BE2C (cell line): ENCODE results near the gene CDH13.
A peak's percentile ranks its signal among the peaks of the same experiment; 100 is the strongest.

ENCODE experiments used
- DNase-seq: peaks from one replicate; pipeline ENCODE4 v3.0.0-alpha.2; 2020
- H3K27me3 ChIP-seq: fragments of 250-450 bp; sonication (Bioruptor Pico); 2 replicates; pipeline ENCODE4 v1.5.1; 2020; ENCODE audit warnings: mild to moderate bottlenecking
- H3K36me3 ChIP-seq: fragments of 250-450 bp; sonication (Bioruptor Pico); 2 replicates; pipeline ENCODE4 v1.5.1; 2020; ENCODE audit warnings: mild to moderate bottlenecking
- H3K4me1 ChIP-seq: fragments of 250-450 bp; sonication (Bioruptor Pico); 2 replicates; pipeline ENCODE4 v1.5.1; 2020
- H3K4me3 ChIP-seq: 2 replicates; pipeline ENCODE4 v1.5.1; 2011; ENCODE audit warnings: low read depth, low read length
- H3K9me3 ChIP-seq: fragments of 250-450 bp; sonication (Bioruptor Pico); 2 replicates; pipeline ENCODE4 v1.5.1; 2020
- TF ChIP-seq, protein P1 (sequence below): IDR thresholded peaks from 2 replicates; pipeline ENCODE4 v1.5.1; 2012; ENCODE audit warnings: mild to moderate bottlenecking, low read depth, low read length

CDH13 gene

DNA sequence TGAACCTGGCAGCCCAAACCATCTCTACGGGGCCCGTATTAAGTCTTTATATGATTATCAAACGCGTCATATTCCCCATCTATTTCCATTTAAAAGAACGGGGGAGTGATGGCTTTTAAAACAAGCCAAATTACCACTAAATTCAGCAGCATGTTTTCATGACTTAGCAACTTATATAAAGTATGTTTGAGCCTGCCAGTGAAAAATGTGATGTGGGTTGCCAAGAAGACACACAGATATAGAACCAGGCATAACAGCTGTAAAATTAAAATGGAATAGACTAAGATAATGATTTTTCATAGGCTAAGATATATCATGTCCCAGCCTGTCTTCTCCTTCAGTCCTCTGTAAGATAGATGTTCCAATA lies 1136.2 kb downstream of the CDH13 start:
- no peaks in the 10 kb centered on the region for H3K9me3 ChIP-seq
- no peak overlapping the region for H3K4me3 ChIP-seq
- DNase-seq, result no peak
- TF ChIP-seq, protein P1, sequence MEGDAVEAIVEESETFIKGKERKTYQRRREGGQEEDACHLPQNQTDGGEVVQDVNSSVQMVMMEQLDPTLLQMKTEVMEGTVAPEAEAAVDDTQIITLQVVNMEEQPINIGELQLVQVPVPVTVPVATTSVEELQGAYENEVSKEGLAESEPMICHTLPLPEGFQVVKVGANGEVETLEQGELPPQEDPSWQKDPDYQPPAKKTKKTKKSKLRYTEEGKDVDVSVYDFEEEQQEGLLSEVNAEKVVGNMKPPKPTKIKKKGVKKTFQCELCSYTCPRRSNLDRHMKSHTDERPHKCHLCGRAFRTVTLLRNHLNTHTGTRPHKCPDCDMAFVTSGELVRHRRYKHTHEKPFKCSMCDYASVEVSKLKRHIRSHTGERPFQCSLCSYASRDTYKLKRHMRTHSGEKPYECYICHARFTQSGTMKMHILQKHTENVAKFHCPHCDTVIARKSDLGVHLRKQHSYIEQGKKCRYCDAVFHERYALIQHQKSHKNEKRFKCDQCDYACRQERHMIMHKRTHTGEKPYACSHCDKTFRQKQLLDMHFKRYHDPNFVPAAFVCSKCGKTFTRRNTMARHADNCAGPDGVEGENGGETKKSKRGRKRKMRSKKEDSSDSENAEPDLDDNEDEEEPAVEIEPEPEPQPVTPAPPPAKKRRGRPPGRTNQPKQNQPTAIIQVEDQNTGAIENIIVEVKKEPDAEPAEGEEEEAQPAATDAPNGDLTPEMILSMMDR, result no peak
- no peaks in the 10 kb centered on the region for H3K27me3 ChIP-seq
- H3K4me1 ChIP-seq, result no peaks in the 10 kb centered on the region
- no peaks in the 10 kb centered on the region for H3K36me3 ChIP-seq

DNA sequence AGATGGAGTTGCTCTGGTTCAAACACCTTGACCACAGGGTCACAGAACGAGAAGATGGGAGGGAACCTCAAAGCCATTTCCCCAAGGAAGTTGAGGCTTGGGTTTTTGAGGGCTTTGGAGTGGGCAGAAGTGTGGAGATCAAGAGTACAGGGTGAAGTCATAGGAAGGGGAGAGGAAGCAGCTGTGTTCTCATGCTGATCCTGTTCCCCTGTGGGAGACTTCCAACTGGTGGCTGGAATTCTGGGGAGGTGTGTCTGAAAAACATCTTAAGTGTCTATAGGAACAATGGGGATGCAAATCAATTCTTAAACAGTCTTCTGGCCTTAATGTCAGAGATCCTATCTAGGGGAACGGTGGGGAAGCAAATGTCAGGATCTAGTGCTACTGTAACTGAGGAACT lies 1142.2 kb downstream of the CDH13 start:
- no peaks in the 10 kb centered on the region for H3K9me3 ChIP-seq
- DNase-seq, result no peak
- H3K27me3 ChIP-seq, result no peaks in the 10 kb centered on the region
- H3K4me1 ChIP-seq, result no peaks in the 10 kb centered on the region
- H3K36me3 ChIP-seq, result no peaks in the 10 kb centered on the region
- no peak overlapping the region for H3K4me3 ChIP-seq
- TF ChIP-seq, protein P1, result no peak

DNA sequence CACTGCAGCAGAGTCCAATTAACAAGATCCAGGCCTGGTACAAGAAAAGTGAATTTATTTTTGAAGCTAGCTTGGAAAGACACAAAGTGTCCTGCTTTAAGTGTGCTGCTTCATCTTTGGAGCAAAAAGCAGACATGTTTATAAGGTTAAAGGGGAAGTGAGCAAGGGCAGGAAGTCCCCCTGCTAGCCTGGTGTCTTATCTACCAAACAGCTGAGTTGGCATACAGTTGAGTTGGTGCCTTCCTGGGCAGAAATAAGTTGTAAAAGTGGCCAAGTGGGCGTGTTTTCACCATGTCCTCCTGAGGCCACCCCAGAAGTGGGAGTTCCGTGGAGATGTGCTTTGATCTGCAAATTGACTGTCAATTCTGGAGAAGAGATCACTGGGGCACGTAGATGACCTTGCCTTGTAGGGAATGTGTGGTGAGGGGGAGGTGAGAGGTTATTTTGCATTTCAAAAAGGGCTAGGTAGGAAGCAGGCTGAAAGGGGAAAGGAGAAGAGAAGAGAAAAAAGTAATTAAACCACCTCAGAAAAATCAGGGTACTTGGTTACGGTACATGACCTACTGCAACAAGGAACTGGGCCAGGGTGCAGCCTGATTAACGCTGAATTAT lies 1142.7 kb downstream of the CDH13 start:
- H3K4me3 ChIP-seq, result no peak overlapping the region
- TF ChIP-seq, protein P1, result no peak
- no peak for DNase-seq

DNA sequence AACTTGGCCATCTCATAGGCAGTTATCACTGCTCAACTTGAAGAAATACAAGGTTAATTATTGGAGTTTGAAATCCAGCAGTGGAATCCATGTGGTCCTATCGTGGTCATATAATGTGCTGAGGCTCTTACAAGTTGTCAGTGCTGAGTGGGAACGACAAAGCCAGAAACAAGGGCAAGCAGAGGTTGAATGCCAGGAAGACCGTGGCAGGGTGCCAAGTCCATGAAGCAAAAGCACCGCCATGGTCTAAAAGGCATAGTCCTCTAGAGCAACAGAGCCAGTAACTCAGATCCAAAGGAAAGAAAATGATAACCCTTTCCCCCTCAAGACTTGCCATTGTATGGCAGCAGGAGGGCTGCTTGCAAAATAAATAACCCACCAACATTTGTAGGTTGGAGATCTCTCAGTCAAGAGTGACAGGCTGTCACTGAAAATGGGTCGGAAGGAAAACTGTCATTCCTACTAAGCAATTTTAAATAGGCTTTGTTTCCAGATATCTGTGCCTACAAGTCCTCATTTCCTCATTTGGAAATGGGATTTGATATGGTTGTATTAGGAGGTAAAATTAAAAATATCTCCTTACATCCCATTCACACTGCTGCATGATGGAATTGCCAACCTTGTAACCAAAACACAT lies 1144.7 kb downstream of the CDH13 start:
- Histone ChIP-seq H3K4me1 (no peaks in the 10 kb centered on the region), H3K9me3 (no peaks in the 10 kb centered on the region), H3K4me3 (no peak overlapping the region), H3K27me3 (no peaks in the 10 kb centered on the region; the same call in 1 of the 2 replicates), H3K36me3 (no peaks in the 10 kb centered on the region)
- TF ChIP-seq, protein P1, result no peak
- peak; percentile 11 for DNase-seq

More for the DNA sequence above, 1142.7 kb downstream of the CDH13 start:
- Histone ChIP-seq H3K36me3 (no peaks in the 10 kb centered on the region), H3K9me3 (no peaks in the 10 kb centered on the region), H3K4me1 (no peaks in the 10 kb centered on the region), H3K27me3 (no peaks in the 10 kb centered on the region)

DNA sequence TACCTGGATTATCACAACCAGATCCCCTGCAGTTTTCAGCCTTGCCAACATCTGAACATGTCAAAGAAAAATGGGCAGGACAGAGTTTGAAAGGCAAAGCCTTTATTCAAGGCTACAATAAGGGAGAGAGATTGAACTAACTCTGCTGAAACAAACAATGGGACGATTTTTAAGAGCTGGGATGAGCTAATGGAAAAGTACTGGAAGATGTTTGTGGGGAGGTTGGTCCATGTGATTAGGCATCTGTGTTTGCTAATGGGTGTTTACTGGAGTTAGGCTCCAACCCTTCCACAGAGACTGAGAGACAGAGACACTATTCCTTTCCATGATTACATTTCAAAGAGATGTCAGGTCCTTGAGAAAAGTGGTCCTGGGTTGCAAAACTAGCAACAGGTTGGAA lies 1146.0 kb downstream of the CDH13 start:
- Histone ChIP-seq H3K9me3 (no peaks in the 10 kb centered on the region), H3K36me3 (no peaks in the 10 kb centered on the region), H3K27me3 (no peaks in the 10 kb centered on the region; the same call in 1 of the 2 replicates), H3K4me3 (no peak overlapping the region), H3K4me1 (no peaks in the 10 kb centered on the region)
- TF ChIP-seq, protein P1, result no peak
- DNase-seq, result no peak

DNA sequence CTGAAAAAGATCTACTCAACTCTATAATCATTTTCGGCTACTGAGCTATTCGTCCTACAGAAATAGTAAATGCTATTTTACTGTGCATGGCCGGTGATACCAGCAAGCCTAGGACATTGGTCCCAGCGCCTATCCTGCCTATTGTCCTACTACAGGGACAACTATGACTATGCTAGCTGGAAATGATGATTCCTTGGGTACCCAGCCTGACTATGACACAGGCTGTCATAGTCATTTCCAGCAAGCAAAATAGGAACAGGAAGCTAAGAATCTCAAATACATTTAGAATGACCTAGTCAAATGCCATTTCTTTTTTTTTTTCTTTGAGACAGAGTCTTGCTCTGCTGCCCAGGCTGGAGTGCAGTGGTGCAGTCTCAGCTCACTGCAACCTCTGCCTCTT lies 1147.3 kb downstream of the CDH13 start:
- Histone ChIP-seq H3K9me3 (no peaks in the 10 kb centered on the region), H3K27me3 (no peaks in the 10 kb centered on the region; the same call in 1 of the 2 replicates), H3K4me3 (no peak overlapping the region), H3K36me3 (no peaks in the 10 kb centered on the region), H3K4me1 (no peaks in the 10 kb centered on the region)
- no peak for DNase-seq
- TF ChIP-seq, protein P1, result no peak
